HepG2 (cell line): Measurements from ENCODE around the gene TOM1L2. TPM values are rescaled to one million over a fixed set of nuclear protein-coding genes. Genes with fewer than 3 reads are reported as not detected.

Source experiments
- ERF ChIP-seq: IDR thresholded peaks from 2 replicates; pipeline ENCODE4 v1.6.1; 2018; ENCODE audit warnings: missing biosample characterization, missing genetic modification reagents
- KLF13 ChIP-seq: sonication (generic); formaldehyde crosslinking; IDR thresholded peaks from 2 replicates; pipeline ENCODE4 v1.4.0; 2020; ENCODE audit warnings: mild to moderate bottlenecking, missing genetic modification reagents
- MAFG ChIP-seq: sonication (generic); formaldehyde crosslinking; IDR thresholded peaks from 2 replicates; pipeline ENCODE4 v1.5.1; 2020; ENCODE audit warnings: mild to moderate bottlenecking, missing genetic modification reagents
- MZF1 ChIP-seq: sonication (generic); formaldehyde crosslinking; IDR thresholded peaks from 2 replicates; pipeline ENCODE4 v1.8.1; 2023; ENCODE audit warnings: mild to moderate bottlenecking, missing genetic modification reagents, borderline replicate concordance
- NCOA2 ChIP-seq: sonication (generic); formaldehyde crosslinking; IDR thresholded peaks from 2 replicates; pipeline ENCODE4 v1.8.0; 2022; ENCODE audit warnings: inconsistent platforms
- NRL ChIP-seq: sonication (generic); formaldehyde crosslinking; IDR thresholded peaks from 2 replicates; pipeline ENCODE4 v1.5.0; 2020; ENCODE audit warnings: missing genetic modification reagents, mild to moderate bottlenecking, moderate library complexity, borderline replicate concordance
- PBX2 ChIP-seq: IDR thresholded peaks from 2 replicates; pipeline ENCODE4 v1.6.1; 2016; ENCODE audit warnings: control low read depth
- PCBP2 ChIP-seq: fragments of 200-400 bp; formaldehyde crosslinking; optimal IDR thresholded peaks from 2 replicates; pipeline ENCODE3; 2018; ENCODE audit warnings: low read length, low read depth; ENCODE audit not compliant: poor library complexity, severe bottlenecking
- TCF7 ChIP-seq: sonication (generic); IDR thresholded peaks from 2 replicates; pipeline ENCODE4 v1.6.1; 2016; ENCODE audit warnings: antibody characterized with exemption, low read depth
- ZBTB46 ChIP-seq: sonication (generic); formaldehyde crosslinking; IDR thresholded peaks from 2 replicates; pipeline ENCODE4 v1.4.0; 2020; ENCODE audit warnings: mild to moderate bottlenecking, missing genetic modification reagents, borderline replicate concordance
- ZEB1 ChIP-seq: IDR thresholded peaks from 2 replicates; pipeline ENCODE4 v1.6.1; 2012; ENCODE audit warnings: mild to moderate bottlenecking, low read depth, inconsistent platforms; ENCODE audit not compliant: insufficient replicate concordance
- ZNF260 ChIP-seq: sonication (generic); formaldehyde crosslinking; IDR thresholded peaks from 2 replicates; pipeline ENCODE4 v1.4.0; 2020; ENCODE audit warnings: missing genetic modification reagents, low read depth, mild to moderate bottlenecking, borderline replicate concordance
- ZNF710 ChIP-seq: sonication (generic); formaldehyde crosslinking; IDR thresholded peaks from 2 replicates; pipeline ENCODE4 v1.5.0; 2020; ENCODE audit warnings: mild to moderate bottlenecking, missing genetic modification reagents, borderline replicate concordance
- polyA plus RNA-seq, 8 experiments: library from polyadenylated mRNA; depleted of rRNA in 3 of 8; stranded (reverse) in 7 of 8; unstranded in 1 of 8; fragments of >200 nt; fragmentation: Illumina TruSeq in 4 of 8; extraction: Trizol in 4 of 8; gene quantifications; 2 replicates each; pipeline versions ENCODE4 v1.2.1 to v1.2.3, GENCODE V29; 2011 to 2016; ENCODE audit warnings: low read depth in 4 of 8, missing spikeins in 1 of 8, mixed read lengths in 1 of 8; ENCODE audit not compliant: insufficient read depth in 1 of 8
- total RNA-seq, 5 experiments: library from RNA; depleted of rRNA; stranded (reverse); fragments of >200 nt; fragmentation: Illumina TruSeq; extraction: Trizol; gene quantifications; 2 replicates each; pipeline ENCODE4 v1.2.3, GENCODE V29; 2016; ENCODE audit warnings: low read depth in 1 of 5
- TF ChIP-seq, protein P1 (sequence below): sonication (generic); formaldehyde crosslinking; IDR thresholded peaks from 2 replicates; pipeline ENCODE4 v1.4.0; 2020; ENCODE audit warnings: missing genetic modification reagents
- TF ChIP-seq, protein P2 (sequence below): sonication (generic); formaldehyde crosslinking; IDR thresholded peaks from 2 replicates; pipeline ENCODE4 v1.5.0; 2020; ENCODE audit warnings: missing genetic modification reagents
- TF ChIP-seq, protein P3 (sequence below): sonication (generic); formaldehyde crosslinking; IDR thresholded peaks from 2 replicates; pipeline ENCODE4 v1.4.0; 2020; ENCODE audit warnings: missing genetic modification reagents, borderline replicate concordance

Gene TOM1L2
- total and polyA plus RNA-seq, 2 of the 13 experiments (the other 11 are each of a cell fraction or from before 2014, with no cell fraction given) = 4.7 to 7.4 TPM

DNA sequence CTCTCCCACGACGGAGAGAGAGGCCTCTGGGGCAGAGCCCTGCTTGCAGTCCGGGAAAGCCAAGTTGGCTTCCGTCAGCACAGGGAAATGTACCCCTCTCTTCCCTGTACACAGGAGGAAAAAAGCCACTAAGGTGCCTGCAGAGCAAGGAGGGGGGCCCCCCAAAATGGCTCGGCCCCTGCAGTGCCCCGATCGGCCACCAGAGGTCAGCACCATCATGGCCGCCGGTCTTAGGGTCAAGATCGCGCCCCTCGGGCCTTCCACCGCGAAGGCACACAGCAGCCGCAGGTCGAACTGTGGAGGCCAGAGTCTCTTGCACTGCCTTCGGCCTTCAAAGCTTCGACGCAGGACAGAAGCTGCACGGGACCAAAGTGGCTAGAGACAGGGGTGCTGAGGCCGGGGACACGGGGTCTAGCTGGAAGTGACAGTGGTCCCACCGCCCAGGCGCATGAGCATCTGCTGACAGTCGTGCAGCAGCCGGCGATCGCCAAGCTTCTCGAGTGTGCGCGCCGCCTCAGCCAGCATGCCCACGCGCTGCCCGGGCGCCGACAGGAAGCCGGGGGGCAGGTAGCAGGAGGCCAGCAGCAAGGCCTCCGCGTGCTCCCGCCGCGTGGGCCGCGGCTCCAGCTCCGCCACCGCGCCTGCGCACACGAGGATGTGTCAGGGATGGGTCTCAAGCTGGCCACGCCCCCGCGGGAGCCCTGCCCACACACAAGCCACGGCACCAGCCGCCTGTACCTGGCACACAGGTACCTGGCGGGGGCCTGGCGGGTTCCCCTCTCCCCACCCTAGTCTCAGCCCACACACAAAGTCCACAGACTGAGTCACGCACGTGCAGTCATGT is 159.8 kb downstream of the TOM1L2 start (continued):
- TF ChIP-seq, protein P1, sequence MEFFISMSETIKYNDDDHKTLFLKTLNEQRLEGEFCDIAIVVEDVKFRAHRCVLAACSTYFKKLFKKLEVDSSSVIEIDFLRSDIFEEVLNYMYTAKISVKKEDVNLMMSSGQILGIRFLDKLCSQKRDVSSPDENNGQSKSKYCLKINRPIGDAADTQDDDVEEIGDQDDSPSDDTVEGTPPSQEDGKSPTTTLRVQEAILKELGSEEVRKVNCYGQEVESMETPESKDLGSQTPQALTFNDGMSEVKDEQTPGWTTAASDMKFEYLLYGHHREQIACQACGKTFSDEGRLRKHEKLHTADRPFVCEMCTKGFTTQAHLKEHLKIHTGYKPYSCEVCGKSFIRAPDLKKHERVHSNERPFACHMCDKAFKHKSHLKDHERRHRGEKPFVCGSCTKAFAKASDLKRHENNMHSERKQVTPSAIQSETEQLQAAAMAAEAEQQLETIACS (CRISPR knock-in tag) = no peak
- TF ChIP-seq, protein P2, sequence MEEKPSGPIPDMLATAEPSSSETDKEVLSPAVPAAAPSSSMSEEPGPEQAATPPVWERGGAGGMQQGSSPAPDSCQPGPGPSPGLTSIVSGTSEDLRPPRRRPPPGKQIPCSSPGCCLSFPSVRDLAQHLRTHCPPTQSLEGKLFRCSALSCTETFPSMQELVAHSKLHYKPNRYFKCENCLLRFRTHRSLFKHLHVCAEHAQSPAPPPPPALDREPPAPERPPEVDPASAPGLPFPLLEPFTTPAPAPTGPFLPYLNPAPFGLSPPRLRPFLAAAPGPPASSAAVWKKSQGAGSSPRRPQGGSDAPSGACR = no peak
- TF ChIP-seq ZNF260 (CRISPR knock-in tag) = no peak
- no peak for TF ChIP-seq PCBP2
- no peak for TF ChIP-seq MZF1 (CRISPR knock-in tag)
- TF ChIP-seq NCOA2 (CRISPR knock-in tag) = no peak
- peak; percentile 41 for TF ChIP-seq ZEB1
- TF ChIP-seq ERF (CRISPR knock-in tag) = no peak; the same call in 1 of the 2 replicates
- TF ChIP-seq MAFG (CRISPR knock-in tag) = no peak
- no peak for TF ChIP-seq ZBTB46
- TF ChIP-seq PBX2 (CRISPR knock-in tag) = no peak
- TF ChIP-seq ZNF710 (CRISPR knock-in tag) = no peak
- TF ChIP-seq, protein P3, sequence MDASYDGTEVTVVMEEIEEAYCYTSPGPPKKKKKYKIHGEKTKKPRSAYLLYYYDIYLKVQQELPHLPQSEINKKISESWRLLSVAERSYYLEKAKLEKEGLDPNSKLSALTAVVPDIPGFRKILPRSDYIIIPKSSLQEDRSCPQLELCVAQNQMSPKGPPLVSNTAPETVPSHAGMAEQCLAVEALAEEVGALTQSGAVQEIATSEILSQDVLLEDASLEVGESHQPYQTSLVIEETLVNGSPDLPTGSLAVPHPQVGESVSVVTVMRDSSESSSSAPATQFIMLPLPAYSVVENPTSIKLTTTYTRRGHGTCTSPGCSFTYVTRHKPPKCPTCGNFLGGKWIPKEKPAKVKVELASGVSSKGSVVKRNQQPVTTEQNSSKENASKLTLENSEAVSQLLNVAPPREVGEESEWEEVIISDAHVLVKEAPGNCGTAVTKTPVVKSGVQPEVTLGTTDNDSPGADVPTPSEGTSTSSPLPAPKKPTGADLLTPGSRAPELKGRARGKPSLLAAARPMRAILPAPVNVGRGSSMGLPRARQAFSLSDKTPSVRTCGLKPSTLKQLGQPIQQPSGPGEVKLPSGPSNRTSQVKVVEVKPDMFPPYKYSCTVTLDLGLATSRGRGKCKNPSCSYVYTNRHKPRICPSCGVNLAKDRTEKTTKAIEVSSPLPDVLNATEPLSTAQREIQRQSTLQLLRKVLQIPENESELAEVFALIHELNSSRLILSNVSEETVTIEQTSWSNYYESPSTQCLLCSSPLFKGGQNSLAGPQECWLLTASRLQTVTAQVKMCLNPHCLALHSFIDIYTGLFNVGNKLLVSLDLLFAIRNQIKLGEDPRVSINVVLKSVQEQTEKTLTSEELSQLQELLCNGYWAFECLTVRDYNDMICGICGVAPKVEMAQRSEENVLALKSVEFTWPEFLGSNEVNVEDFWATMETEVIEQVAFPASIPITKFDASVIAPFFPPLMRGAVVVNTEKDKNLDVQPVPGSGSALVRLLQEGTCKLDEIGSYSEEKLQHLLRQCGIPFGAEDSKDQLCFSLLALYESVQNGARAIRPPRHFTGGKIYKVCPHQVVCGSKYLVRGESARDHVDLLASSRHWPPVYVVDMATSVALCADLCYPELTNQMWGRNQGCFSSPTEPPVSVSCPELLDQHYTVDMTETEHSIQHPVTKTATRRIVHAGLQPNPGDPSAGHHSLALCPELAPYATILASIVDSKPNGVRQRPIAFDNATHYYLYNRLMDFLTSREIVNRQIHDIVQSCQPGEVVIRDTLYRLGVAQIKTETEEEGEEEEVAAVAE (CRISPR knock-in tag) = 0 out of 2 replicates have a peak, but pooled peaks have one; percentile 30
- no peak for TF ChIP-seq KLF13 (CRISPR knock-in tag)
- TF ChIP-seq NRL = peak; percentile 55; the same call in 1 of the 2 replicates
- no peak for TF ChIP-seq TCF7
